ENCODE data around the gene TOM1L2.

TOM1L2 gene

GRCh38 chr17:17806035-17806434 lies 166.2 kb downstream of the TOM1L2 start:
- no peak for DNase-seq (ENCODE audit: low read depth)

GRCh38 chr17:17805575-17805974 lies 166.6 kb downstream of the TOM1L2 start:
- DNase-seq (ENCODE audit: low read depth) = no peak

GRCh38 chr17:17804007-17804406 lies 168.2 kb downstream of the TOM1L2 start:
- no peak for DNase-seq (ENCODE audit: low read depth)

GRCh38 chr17:17801800-17802481 lies 170.3 kb downstream of the TOM1L2 start:
- no peak for DNase-seq (ENCODE audit: low read depth)

GRCh38 chr17:17800504-17801021 lies 171.6 kb downstream of the TOM1L2 start:
- no peak for DNase-seq (ENCODE audit: low read depth)

GRCh38 chr17:17798573-17799255 lies 173.5 kb downstream of the TOM1L2 start:
- DNase-seq (ENCODE audit: low read depth) = no peak

- DNase-seq (ENCODE audit: low read depth) = no peak
Observed at GRCh38 chr17:17798010-17798556, 174.1 kb downstream of the TOM1L2 start.

GRCh38 chr17:17797119-17797809 lies 174.9 kb downstream of the TOM1L2 start:
- DNase-seq (ENCODE audit: low read depth) = no peak

GRCh38 chr17:17796787-17797061 lies 175.5 kb downstream of the TOM1L2 start:
- DNase-seq (ENCODE audit: low read depth) = no peak

GRCh38 chr17:17795946-17796786 lies 176.0 kb downstream of the TOM1L2 start:
- no peak for DNase-seq (ENCODE audit: low read depth)

GRCh38 chr17:17795296-17795695 lies 176.9 kb downstream of the TOM1L2 start:
- no peak for DNase-seq (ENCODE audit: low read depth)

- no peak for DNase-seq (ENCODE audit: low read depth)
Observed at GRCh38 chr17:17794382-17794781, 177.8 kb downstream of the TOM1L2 start.

Measured in fibroblast of gingiva (primary cell).